GM12878 (cell line): Measurements from ENCODE around the gene SLC17A7. TPM values are rescaled to one million over a fixed set of nuclear protein-coding genes. Genes with fewer than 3 reads are reported as not detected.

Experiments used
- ATAC-seq: fragments of 200-7000 bp; cut with Tn5 transposase; 3 replicates; pipeline ENCODE4 v1.9.1; 2020; ENCODE audit warnings: mild to moderate bottlenecking, moderate library complexity
- BruUV-seq: library from RNA; stranded (reverse); fragments of 400-500 nt; replicated peaks from 2 replicates; lab custom pipeline; 2021; lab: Mats Ljungman, UMichigan
- CTCF ChIA-PET: fragments of 300-600 bp; sonication (Branson Sonifier 250); formaldehyde crosslinking; extraction: SDS; loops from one replicate; lab custom pipeline; 2021; ENCODE audit warnings: inconsistent platforms; lab: Yijun Ruan, JAX
- POLR2A ChIA-PET: fragments of 350-600 bp; formaldehyde crosslinking; extraction: SDS; loops from one replicate; lab custom pipeline; 2021; ENCODE audit warnings: inconsistent platforms; lab: Charles Lee
- RAD21 ChIA-PET: fragments of 300-600 bp; sonication (Branson Sonifier 250); formaldehyde crosslinking; loops from one replicate; lab custom pipeline; 2023; ENCODE audit warnings: antibody characterized with exemption; ENCODE audit not compliant: unreplicated experiment; lab: Charles Lee
- SMC1A ChIA-PET: fragments of 300-600 bp; sonication (Branson Sonifier 250); formaldehyde crosslinking; loops from one replicate; lab custom pipeline; 2023; ENCODE audit not compliant: unreplicated experiment, uncharacterized antibody; lab: Charles Lee
- DNase-seq: peaks from one replicate; pipeline ENCODE4 v3.0.0-alpha.2; 2011; ENCODE audit warnings: low read depth, low spot score
- FAIRE-seq: peaks from 3 replicates; lab custom pipeline; 2011; peaks lifted over from hg19 to GRCh38; lab: Jason Lieb, UNC
- H2AFZ ChIP-seq: 2 replicates; pipeline ENCODE4 v1.6.0; 2011; ENCODE audit warnings: low read depth, low read length, control low read depth; ENCODE audit not compliant: control insufficient read depth
- H3K27ac ChIP-seq: 2 replicates; pipeline ENCODE4 v1.5.1; 2011; ENCODE audit warnings: control low read depth; ENCODE audit not compliant: control insufficient read depth, insufficient read depth
- H3K27me3 ChIP-seq, 2 experiments: replicated peaks in 1 of 2; 2 replicates each; pipeline versions ENCODE4 v1.6.0 to v1.6.1; 2011; ENCODE audit warnings: low read length in 1 of 2; ENCODE audit not compliant: control insufficient read depth in 2 of 2, insufficient read depth in 2 of 2
- H3K36me3 ChIP-seq, 2 experiments: 2 replicates each; pipeline ENCODE4 v1.5.1; 2011; ENCODE audit warnings: low read length in 1 of 2; ENCODE audit not compliant: control insufficient read depth in 2 of 2, insufficient read depth in 2 of 2
- H3K4me1 ChIP-seq: 2 replicates; pipeline ENCODE4 v1.6.1; 2011; ENCODE audit warnings: mild to moderate bottlenecking, low read length, moderate library complexity, mixed read lengths; ENCODE audit not compliant: control insufficient read depth, insufficient read depth
- H3K4me2 ChIP-seq: 2 replicates; pipeline ENCODE4 v1.6.0; 2011; ENCODE audit warnings: control low read depth; ENCODE audit not compliant: control insufficient read depth, insufficient read depth
- H3K4me3 ChIP-seq: fragments of 200-600 bp; sonication (generic); 2 replicates; pipeline ENCODE4 v1.5.1; 2016
- H3K79me2 ChIP-seq: 2 replicates; pipeline ENCODE4 v1.6.0; 2011; ENCODE audit warnings: low read length; ENCODE audit not compliant: control insufficient read depth, insufficient read depth
- H3K9ac ChIP-seq: 2 replicates; pipeline ENCODE4 v1.8.0; 2011; ENCODE audit warnings: low read length, control low read depth, mixed read lengths; ENCODE audit not compliant: control insufficient read depth, insufficient read depth
- H3K9me3 ChIP-seq: replicated peaks from 3 replicates; pipeline ENCODE4 v1.5.1; 2011; ENCODE audit warnings: mild to moderate bottlenecking, low read length; ENCODE audit not compliant: control insufficient read depth, insufficient read depth
- H4K20me1 ChIP-seq: 2 replicates; pipeline ENCODE4 v1.6.0; 2011; ENCODE audit not compliant: control insufficient read depth, insufficient read depth
- BCL11A ChIP-seq: IDR thresholded peaks from 2 replicates; pipeline ENCODE4 v1.6.1; 2011; ENCODE audit warnings: low read depth, low read length
- BHLHE40 ChIP-seq, 2 experiments: fragments of 450-650 bp in 1 of 2; IDR thresholded peaks; 2 replicates each; pipeline ENCODE4 v1.6.1; 2011 to 2017; ENCODE audit warnings: low read depth in 2 of 2, borderline replicate concordance in 1 of 2, improper control_type of control experiment in 1 of 2, low read length in 1 of 2, mild to moderate bottlenecking in 1 of 2
- FOXM1 ChIP-seq: IDR thresholded peaks from 2 replicates; pipeline ENCODE4 v1.6.1; 2012; ENCODE audit warnings: low read depth, mild to moderate bottlenecking, inconsistent platforms, low read length, moderate library complexity
- IRF4 ChIP-seq: IDR thresholded peaks from 2 replicates; pipeline ENCODE4 v1.6.1; 2011; ENCODE audit warnings: low read depth, low read length
- PKNOX1 ChIP-seq: fragments of 450-650 bp; IDR thresholded peaks from 2 replicates; pipeline ENCODE4 v1.6.1; 2016; ENCODE audit warnings: mild to moderate bottlenecking
- SREBF1 ChIP-seq: IDR thresholded peaks from 2 replicates; pipeline ENCODE4 v1.6.1; 2012; ENCODE audit warnings: mild to moderate bottlenecking, low read length
- SRF ChIP-seq, 2 experiments: IDR thresholded peaks; 2 replicates each; pipeline ENCODE4 v1.6.1; 2011; ENCODE audit warnings: low read depth in 2 of 2, low read length in 2 of 2, mild to moderate bottlenecking in 1 of 2, moderate library complexity in 1 of 2
- ZBTB4 ChIP-seq: fragments of 450-650 bp; formaldehyde crosslinking; IDR thresholded peaks from 2 replicates; pipeline ENCODE4 v1.4.0; 2022; ENCODE audit warnings: mild to moderate bottlenecking, moderate library complexity
- WGBS: methylation state at CpG from one replicate; pipeline ENCODE4 v1.1.6; 2016; ENCODE audit warnings: low lambda C conversion rate; ENCODE audit not compliant: insufficient replicate concordance, insufficient coverage; ENCODE audit errors: missing lambda C conversion rate; 5-methylcytosine and 5-hydroxymethylcytosine counted together
- in situ Hi-C: fragments of 300-500 bp; cut with MboI; formaldehyde crosslinking; loops from 9 replicates; pipeline ENCODE4 v1.14.3; 2018; ENCODE audit warnings: mixed read lengths
- intact Hi-C: fragments of 100-400 bp; cut with micrococcal nuclease; formaldehyde crosslinking; loops from one replicate; pipeline ENCODE4 v1.14.2; 2022; ENCODE audit not compliant: unreplicated experiment
- polyA plus RNA-seq, 11 experiments: library from polyadenylated mRNA; depleted of rRNA in 4 of 11; unstranded in 6 of 11; stranded (reverse) in 5 of 11; fragments of >200 nt; fragmentation: Nextera tagmentation in 4 of 11; fragmentation: Illumina TruSeq in 1 of 11; extraction: Ambion mirVana in 4 of 11; extraction: Trizol in 1 of 11; gene quantifications; 1 replicate in 1 of 11; 2 replicates in 10 of 11; pipeline versions ENCODE4 v1.2.1 to v1.2.3, GENCODE V29; 2011 to 2016; ENCODE audit warnings: inconsistent platforms in 2 of 11, missing spikeins in 2 of 11, low read depth in 1 of 11
- total RNA-seq, 4 experiments: library from RNA; depleted of rRNA in 3 of 4; stranded (reverse); fragments of >200 nt in 3 of 4; fragmentation: Illumina TruSeq in 1 of 4; extraction: Trizol in 1 of 4; gene quantifications; 2 replicates each; pipeline versions ENCODE4 v1.2.1 to v1.2.3, GENCODE V29; 2013 to 2021
- TF ChIP-seq, protein P1 (sequence below): fragments of 450-650 bp; IDR thresholded peaks from 2 replicates; pipeline ENCODE4 v1.6.1; 2018; ENCODE audit warnings: mild to moderate bottlenecking, low read depth, moderate library complexity; ENCODE audit not compliant: partially characterized antibody

Gene SLC17A7
- total and polyA plus RNA-seq, 10 of the 15 experiments (the other 5 are each of a cell fraction or from before 2014, with no cell fraction given), result 0.03 to 0.24 (median 0.06) TPM; not detected in 6

DNA sequence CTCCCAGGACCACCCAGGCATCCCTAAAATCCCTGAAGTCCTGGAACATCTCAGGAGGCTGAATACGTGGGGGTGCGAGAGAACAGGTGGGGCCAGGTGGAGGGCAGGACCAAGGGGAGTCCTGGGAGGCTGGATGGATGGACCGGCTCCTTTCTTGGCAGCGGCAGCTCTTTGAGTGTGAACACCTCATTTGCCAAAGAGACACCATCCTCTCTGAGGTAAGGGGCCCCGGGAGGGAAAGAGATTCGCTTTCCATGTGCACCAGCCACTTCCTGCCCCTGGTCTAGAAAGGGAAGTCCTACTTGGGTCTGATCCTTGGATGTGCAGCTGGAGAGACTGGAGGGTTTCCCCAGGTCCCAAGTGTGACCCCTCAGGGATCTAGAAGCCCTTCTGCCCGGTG, 34.2 kb downstream of the SLC17A7 start:
- CTCF ChIA-PET, result interaction anchor here (2.6 kb wide), 1 partner anchor 16 kb away, joined by 11 read pairs; no protein-coding TSS in a partner anchor
- no peak for TF ChIP-seq BHLHE40 (IDR thresholded peaks at IDR 0.05; ENCODE audit: borderline replicate concordance in 1 of 2, low read depth in 2 of 2, low read length in 1 of 2)
- TF ChIP-seq FOXM1, result no peak
- TF ChIP-seq SREBF1, result no peak
- no peak for TF ChIP-seq PKNOX1
- TF ChIP-seq BCL11A, result no peak
- no peak for TF ChIP-seq IRF4
- TF ChIP-seq ZBTB4 (CRISPR knock-in tag), result no peak
- no peak for TF ChIP-seq SRF (IDR thresholded peaks at IDR 0.05; ENCODE audit: low read depth in 2 of 2, low read length in 2 of 2)
- TF ChIP-seq, protein P1, sequence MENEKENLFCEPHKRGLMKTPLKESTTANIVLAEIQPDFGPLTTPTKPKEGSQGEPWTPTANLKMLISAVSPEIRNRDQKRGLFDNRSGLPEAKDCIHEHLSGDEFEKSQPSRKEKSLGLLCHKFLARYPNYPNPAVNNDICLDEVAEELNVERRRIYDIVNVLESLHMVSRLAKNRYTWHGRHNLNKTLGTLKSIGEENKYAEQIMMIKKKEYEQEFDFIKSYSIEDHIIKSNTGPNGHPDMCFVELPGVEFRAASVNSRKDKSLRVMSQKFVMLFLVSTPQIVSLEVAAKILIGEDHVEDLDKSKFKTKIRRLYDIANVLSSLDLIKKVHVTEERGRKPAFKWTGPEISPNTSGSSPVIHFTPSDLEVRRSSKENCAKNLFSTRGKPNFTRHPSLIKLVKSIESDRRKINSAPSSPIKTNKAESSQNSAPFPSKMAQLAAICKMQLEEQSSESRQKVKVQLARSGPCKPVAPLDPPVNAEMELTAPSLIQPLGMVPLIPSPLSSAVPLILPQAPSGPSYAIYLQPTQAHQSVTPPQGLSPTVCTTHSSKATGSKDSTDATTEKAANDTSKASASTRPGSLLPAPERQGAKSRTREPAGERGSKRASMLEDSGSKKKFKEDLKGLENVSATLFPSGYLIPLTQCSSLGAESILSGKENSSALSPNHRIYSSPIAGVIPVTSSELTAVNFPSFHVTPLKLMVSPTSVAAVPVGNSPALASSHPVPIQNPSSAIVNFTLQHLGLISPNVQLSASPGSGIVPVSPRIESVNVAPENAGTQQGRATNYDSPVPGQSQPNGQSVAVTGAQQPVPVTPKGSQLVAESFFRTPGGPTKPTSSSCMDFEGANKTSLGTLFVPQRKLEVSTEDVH, result no peak

More for the DNA sequence above, 34.2 kb downstream of the SLC17A7 start:
- Histone ChIP-seq H3K9ac (no peak overlapping the region), H3K4me3 (no peak overlapping the region), H3K4me1 (peaks cover 21% of the 10 kb centered on the region), H3K27ac (no peak overlapping the region), H3K27me3 (no peaks in the 10 kb centered on the region), H4K20me1 (no peaks in the 10 kb centered on the region), H3K36me3 (no peaks in the 10 kb centered on the region), H3K79me2 (no peaks in the 10 kb centered on the region), H2AFZ (no peak overlapping the region), H3K9me3 (no peaks in the 10 kb centered on the region), H3K4me2 (no peak overlapping the region)
- no TSS peak for BruUV-seq
- ChIA-PET RAD21 (interaction anchor here (1.2 kb wide), 1 partner anchor 16 kb away, joined by 4 read pairs; no protein-coding TSS in a partner anchor), POLR2A (no interaction called here), SMC1A (interaction anchor here (1.0 kb wide), 1 partner anchor 76 kb away, joined by 3 read pairs; no protein-coding TSS in a partner anchor)
- 65% methylated on average over 7 of the region's 7 CpGs for WGBS
- intact Hi-C loops (no loop called here), in situ Hi-C loops (no loop called here)
- no peak for FAIRE-seq
- no peak for ATAC-seq
- no peak for DNase-seq
